Measurements from ENCODE around the gene TBC1D1. TPM values are rescaled to one million over a fixed set of nuclear protein-coding genes. Genes with fewer than 3 reads are reported as not detected.

Gene TBC1D1
- total and polyA plus RNA-seq, 2 donors (not counting 3 experiments of a cell fraction or from before 2014, with no cell fraction given) = 63.5 to 116 TPM

DNA sequence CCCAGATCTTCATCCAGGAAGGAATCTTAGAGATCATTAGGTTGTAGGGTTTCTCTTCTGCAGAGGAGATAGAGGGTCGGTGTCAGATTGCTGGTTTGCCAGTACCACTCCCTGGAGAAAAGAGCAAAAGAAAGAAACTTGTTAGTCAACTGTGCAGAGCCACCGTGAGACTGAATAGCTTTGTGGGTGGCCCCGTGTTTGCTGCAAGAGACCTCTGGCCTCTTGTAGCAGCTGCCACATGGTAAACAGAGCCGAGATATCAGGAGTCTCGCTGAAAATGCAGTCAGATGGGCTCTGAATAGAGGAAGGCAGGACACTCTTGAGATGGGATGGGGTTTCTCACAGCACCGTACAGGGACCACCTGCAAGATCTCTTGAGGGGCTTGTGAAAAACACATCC, 219.0 kb downstream of the TBC1D1 start:
- no peak for DNase-seq (ENCODE audit: low read depth, low spot score)
- Histone ChIP-seq H2AFZ (ENCODE audit: low read depth, low read length) (no peak overlapping the region), H3K9me3 (replicated peaks; ENCODE audit: control insufficient read depth, insufficient read depth, low read length) (no peaks in the 10 kb centered on the region), H4K20me1 (replicated peaks; ENCODE audit: control insufficient read depth, extremely low read depth, insufficient read depth, low read length) (no peaks in the 10 kb centered on the region), H3K4me2 (ENCODE audit: insufficient read depth, low read length) (no peak overlapping the region), H3K27ac (ENCODE audit: insufficient read depth, low read depth, low read length) (no peak overlapping the region), H3K4me1 (ENCODE audit: control insufficient read depth, extremely low read depth, insufficient read depth, low read length) (peaks cover 6% of the 10 kb centered on the region), H3K36me3 (ENCODE audit: control insufficient read depth in 2 of 2, extremely low read depth in 1 of 2, insufficient read depth in 2 of 2, low read length in 2 of 2) (no peaks in the 10 kb centered on the region), H3K4me3 (replicated peaks in 1 of 3; ENCODE audit: insufficient read depth in 1 of 3, low read depth in 1 of 3, low read length in 3 of 3) (no peak overlapping the region), H3K79me2 (ENCODE audit: control insufficient read depth, insufficient read depth, low read length) (no peaks in the 10 kb centered on the region), H3K9ac (replicated peaks; ENCODE audit: extremely low read depth, insufficient read depth, low read length) (no peak overlapping the region), H3K9me1 (replicated peaks; ENCODE audit: control insufficient read depth, extremely low read depth, insufficient read depth, low read length) (no peaks in the 10 kb centered on the region), H3K27me3 (ENCODE audit: control insufficient read depth in 2 of 2, insufficient read depth in 2 of 2, low read length in 2 of 2) (no peaks in the 10 kb centered on the region)
- BruUV-seq (replicated peaks) = no TSS peak
- ChIA-PET CTCF (no interaction called here), POLR2A (no interaction called here)
- intact Hi-C loops (cut with micrococcal nuclease) = no loop called here
- FAIRE-seq = no peak
- TF ChIP-seq, protein P1, sequence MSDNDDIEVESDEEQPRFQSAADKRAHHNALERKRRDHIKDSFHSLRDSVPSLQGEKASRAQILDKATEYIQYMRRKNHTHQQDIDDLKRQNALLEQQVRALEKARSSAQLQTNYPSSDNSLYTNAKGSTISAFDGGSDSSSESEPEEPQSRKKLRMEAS (IDR thresholded peaks at IDR 0.05; ENCODE audit: insufficient read depth, insufficient read length) = no peak
- TF ChIP-seq GATA2 (IDR thresholded peaks at IDR 0.05; ENCODE audit: insufficient read depth, insufficient read length, low read depth, low read length) (no peak), POLR2A (IDR thresholded peaks at IDR 0.05; ENCODE audit: low read depth, low read length) (no peak), POLR2AphosphoS5 (IDR thresholded peaks at IDR 0.05; ENCODE audit: insufficient read depth, low read depth, low read length) (no peak), MYC (IDR thresholded peaks at IDR 0.05; ENCODE audit: low read depth, low read length) (no peak), EZH2 (IDR thresholded peaks at IDR 0.05; ENCODE audit: borderline replicate concordance, low read depth, low read length, severe bottlenecking) (no peak), FOS (IDR thresholded peaks at IDR 0.05; ENCODE audit: borderline replicate concordance, insufficient read depth, low read length) (no peak), JUN (IDR thresholded peaks at IDR 0.05; ENCODE audit: borderline replicate concordance, insufficient read depth, insufficient read length, low read depth) (no peak)
- TF ChIP-seq, protein P2, sequence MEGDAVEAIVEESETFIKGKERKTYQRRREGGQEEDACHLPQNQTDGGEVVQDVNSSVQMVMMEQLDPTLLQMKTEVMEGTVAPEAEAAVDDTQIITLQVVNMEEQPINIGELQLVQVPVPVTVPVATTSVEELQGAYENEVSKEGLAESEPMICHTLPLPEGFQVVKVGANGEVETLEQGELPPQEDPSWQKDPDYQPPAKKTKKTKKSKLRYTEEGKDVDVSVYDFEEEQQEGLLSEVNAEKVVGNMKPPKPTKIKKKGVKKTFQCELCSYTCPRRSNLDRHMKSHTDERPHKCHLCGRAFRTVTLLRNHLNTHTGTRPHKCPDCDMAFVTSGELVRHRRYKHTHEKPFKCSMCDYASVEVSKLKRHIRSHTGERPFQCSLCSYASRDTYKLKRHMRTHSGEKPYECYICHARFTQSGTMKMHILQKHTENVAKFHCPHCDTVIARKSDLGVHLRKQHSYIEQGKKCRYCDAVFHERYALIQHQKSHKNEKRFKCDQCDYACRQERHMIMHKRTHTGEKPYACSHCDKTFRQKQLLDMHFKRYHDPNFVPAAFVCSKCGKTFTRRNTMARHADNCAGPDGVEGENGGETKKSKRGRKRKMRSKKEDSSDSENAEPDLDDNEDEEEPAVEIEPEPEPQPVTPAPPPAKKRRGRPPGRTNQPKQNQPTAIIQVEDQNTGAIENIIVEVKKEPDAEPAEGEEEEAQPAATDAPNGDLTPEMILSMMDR (IDR thresholded peaks at IDR 0.05; ENCODE audit: extremely low read depth in 1 of 2, insufficient read depth in 1 of 2, low read depth in 1 of 2, low read length in 2 of 2) = no peak
- dilution Hi-C loops (cut with MboI; ENCODE audit: extremely low pct_ligation_motif_present, low sequenced_read_pairs) = no loop called here

Data from endothelial cell of umbilical vein (primary cell).